Neural crest cell (in vitro differentiated cells): ENCODE measurements around the gene TSG101. TPM values are rescaled to one million over a fixed set of nuclear protein-coding genes. Genes with fewer than 3 reads are reported as not detected.

Source experiments
- DNase-seq: peaks from one replicate; pipeline ENCODE4 v3.0.0; 2021; ENCODE audit warnings: low read depth, mixed read lengths, low spot score
- H3K27ac Mint-ChIP-seq: one replicate; pipeline ENCODE4 v1.8.0; 2021; ENCODE audit warnings: mild to moderate bottlenecking, mixed read lengths; ENCODE audit not compliant: unreplicated experiment
- H3K27me3 Mint-ChIP-seq: 2 replicates; pipeline ENCODE4 v1.8.0; 2021; ENCODE audit warnings: low read depth, mild to moderate bottlenecking, mixed read lengths
- H3K36me3 Mint-ChIP-seq: 2 replicates; pipeline ENCODE4 v1.8.0; 2021; ENCODE audit warnings: low read depth, mild to moderate bottlenecking, mixed read lengths
- H3K4me1 Mint-ChIP-seq: 2 replicates; pipeline ENCODE4 v1.8.0; 2021; ENCODE audit warnings: mixed read lengths
- H3K4me3 Mint-ChIP-seq: one replicate; pipeline ENCODE4 v1.8.0; 2021; ENCODE audit warnings: mild to moderate bottlenecking, mixed read lengths
- H3K9me3 Mint-ChIP-seq: 2 replicates; pipeline ENCODE4 v1.8.0; 2021; ENCODE audit warnings: mixed read lengths
- total RNA-seq: library from RNA; stranded (reverse); gene quantifications from 2 replicates; pipeline ENCODE4 v1.2.1, GENCODE V29; 2021
- TF ChIP-seq, protein P1 (sequence below): fragments of 200-600 bp; sonication (generic); conservative IDR thresholded peaks from 2 replicates; pipeline ENCODE4 v1.5.0; 2021; ENCODE audit warnings: antibody characterized with exemption, mild to moderate bottlenecking

The TSG101 gene
- total RNA-seq, 1 donor from 2014 or later: 45.8 TPM

DNA sequence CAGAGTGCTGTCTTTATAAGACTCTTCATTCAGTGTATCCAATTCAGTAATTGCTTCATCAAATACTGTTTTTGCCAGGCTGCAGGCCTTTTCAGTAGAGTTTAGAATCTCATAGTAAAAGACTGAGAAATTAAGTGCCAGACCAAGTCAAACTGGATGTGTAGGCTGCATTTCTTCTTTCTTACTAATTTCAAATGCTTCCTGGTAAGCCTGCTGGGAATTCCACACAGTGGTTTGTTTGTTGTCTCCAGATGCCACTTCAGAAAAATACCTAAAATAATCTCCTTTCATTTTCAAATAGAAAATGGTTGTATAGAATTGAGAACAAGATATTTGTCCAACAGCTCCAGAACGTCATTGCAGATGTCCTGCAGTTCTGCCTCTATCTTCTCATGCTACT lies 36.4 kb downstream of the TSG101 start:
- Mint-ChIP-seq H3K9me3 (no peaks in the 10 kb centered on the region), H3K36me3 (peaks cover 13% of the 10 kb centered on the region), H3K27me3 (no peaks in the 10 kb centered on the region), H3K27ac (no peak overlapping the region), H3K4me3 (no peak overlapping the region), H3K4me1 (no peaks in the 10 kb centered on the region)
- TF ChIP-seq, protein P1, sequence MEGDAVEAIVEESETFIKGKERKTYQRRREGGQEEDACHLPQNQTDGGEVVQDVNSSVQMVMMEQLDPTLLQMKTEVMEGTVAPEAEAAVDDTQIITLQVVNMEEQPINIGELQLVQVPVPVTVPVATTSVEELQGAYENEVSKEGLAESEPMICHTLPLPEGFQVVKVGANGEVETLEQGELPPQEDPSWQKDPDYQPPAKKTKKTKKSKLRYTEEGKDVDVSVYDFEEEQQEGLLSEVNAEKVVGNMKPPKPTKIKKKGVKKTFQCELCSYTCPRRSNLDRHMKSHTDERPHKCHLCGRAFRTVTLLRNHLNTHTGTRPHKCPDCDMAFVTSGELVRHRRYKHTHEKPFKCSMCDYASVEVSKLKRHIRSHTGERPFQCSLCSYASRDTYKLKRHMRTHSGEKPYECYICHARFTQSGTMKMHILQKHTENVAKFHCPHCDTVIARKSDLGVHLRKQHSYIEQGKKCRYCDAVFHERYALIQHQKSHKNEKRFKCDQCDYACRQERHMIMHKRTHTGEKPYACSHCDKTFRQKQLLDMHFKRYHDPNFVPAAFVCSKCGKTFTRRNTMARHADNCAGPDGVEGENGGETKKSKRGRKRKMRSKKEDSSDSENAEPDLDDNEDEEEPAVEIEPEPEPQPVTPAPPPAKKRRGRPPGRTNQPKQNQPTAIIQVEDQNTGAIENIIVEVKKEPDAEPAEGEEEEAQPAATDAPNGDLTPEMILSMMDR: no peak
- DNase-seq: no peak

DNA sequence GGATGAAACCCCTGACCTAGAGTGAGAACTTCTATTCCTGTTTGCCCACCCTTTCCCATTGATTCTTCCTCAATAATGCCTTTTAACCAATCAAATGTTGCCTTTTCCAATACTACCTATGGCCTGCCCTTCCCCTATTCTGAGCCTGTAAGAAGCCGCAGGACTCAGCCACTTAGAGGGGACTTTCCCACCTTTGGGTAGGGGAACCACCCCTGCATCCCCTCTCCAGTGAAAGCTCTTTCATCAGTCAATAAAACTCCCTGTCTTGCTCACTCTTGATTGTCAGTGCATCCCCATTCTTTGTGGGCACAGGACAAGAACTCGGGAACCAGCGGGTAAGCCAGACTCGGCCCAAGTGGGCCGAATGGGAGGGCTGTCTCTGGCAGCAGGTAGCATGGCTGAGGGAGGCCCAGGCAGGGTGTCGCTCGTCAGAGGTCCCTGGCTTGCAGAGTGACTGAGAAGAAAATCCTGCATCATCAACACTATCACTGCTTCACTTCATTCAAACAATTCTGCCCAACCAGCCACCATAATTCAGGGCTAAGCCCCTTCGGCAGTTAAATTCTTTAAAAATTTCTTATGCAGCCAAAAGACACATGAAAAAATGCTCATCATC lies 40.7 kb downstream of the TSG101 start:
- Mint-ChIP-seq H3K9me3 (no peaks in the 10 kb centered on the region), H3K27ac (no peak overlapping the region), H3K4me1 (no peaks in the 10 kb centered on the region), H3K27me3 (no peaks in the 10 kb centered on the region), H3K36me3 (peaks cover 26% of the 10 kb centered on the region), H3K4me3 (no peak overlapping the region)
- TF ChIP-seq, protein P1: no peak
- no peak for DNase-seq

DNA sequence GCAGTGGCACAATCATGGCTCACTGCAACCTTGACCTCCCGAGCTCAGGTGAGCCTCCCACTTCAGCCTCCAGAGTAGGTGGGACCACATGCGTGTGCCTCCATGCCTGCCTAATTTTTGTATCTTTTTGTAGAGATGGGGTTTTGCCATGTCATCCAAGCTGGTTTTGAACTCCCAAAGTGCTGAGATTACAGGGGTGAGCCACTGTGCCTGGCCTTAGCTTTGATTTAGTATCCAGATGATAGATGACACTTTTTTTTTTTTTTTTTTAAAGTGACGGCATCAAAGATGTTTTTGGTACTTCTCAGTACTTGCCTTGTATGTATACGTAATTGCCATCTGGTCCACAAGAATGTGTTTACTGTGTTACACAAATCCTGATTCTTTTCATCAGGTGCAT lies 47.7 kb downstream of the TSG101 start:
- no peaks in the 10 kb centered on the region for H3K9me3 Mint-ChIP-seq
- DNase-seq: no peak
- H3K27ac Mint-ChIP-seq: no peak overlapping the region
- H3K27me3 Mint-ChIP-seq: no peaks in the 10 kb centered on the region
- TF ChIP-seq, protein P1: no peak
- peaks cover 42% of the 10 kb centered on the region for H3K36me3 Mint-ChIP-seq
- H3K4me1 Mint-ChIP-seq: peaks cover 4% of the 10 kb centered on the region
- no peak overlapping the region for H3K4me3 Mint-ChIP-seq

DNA sequence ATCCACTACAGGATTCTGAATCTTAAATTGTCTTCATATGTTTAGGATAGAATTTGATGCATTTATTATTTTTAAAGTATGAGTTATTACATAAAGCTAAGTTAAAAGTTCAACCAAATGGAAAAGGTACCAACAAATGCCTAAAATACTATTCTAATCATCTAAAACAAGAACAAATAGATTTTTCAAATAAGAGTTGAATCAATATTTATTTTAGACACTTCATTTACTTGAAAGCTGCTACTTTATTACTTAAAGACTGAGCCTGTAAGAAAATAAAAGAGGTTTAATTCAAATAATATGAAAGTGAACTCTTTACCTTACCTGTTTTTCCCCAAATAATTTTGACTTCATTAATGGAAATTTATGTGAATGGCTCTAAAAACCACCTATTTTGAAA lies 54.2 kb downstream of the TSG101 start:
- Mint-ChIP-seq H3K27ac (no peak overlapping the region), H3K4me3 (no peak overlapping the region), H3K36me3 (peaks cover 5% of the 10 kb centered on the region), H3K4me1 (no peaks in the 10 kb centered on the region), H3K27me3 (no peaks in the 10 kb centered on the region), H3K9me3 (no peaks in the 10 kb centered on the region)
- DNase-seq: no peak
- TF ChIP-seq, protein P1: no peak

DNA sequence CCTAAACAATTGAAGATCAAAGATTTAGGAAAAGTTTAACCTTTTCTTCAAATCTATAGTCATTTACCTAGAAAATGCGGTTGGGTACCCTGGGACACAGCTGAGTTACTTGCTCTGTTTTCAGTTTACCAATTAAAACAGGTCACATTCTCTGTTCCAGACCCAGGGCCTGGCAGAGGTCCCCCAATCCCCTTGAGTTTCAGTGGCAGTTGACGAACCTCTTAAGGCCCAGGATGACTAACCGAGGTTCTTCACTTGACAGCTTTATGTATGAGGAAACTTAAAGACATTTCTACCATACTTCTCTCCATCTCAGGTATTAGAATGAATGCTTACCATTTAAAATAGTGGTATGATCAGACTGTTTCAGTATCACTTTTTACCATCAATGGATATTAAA lies 54.7 kb downstream of the TSG101 start:
- no peak for DNase-seq
- H3K4me1 Mint-ChIP-seq: no peaks in the 10 kb centered on the region
- H3K9me3 Mint-ChIP-seq: no peaks in the 10 kb centered on the region
- TF ChIP-seq, protein P1: no peak
- H3K27ac Mint-ChIP-seq: no peak overlapping the region
- H3K27me3 Mint-ChIP-seq: no peaks in the 10 kb centered on the region
- H3K36me3 Mint-ChIP-seq: peaks cover 3% of the 10 kb centered on the region
- H3K4me3 Mint-ChIP-seq: no peak overlapping the region
